CD4-positive, CD25-positive, alpha-beta regulatory T cell (primary cell): ENCODE results near the gene S100A1. TPM values are rescaled to one million over a fixed set of nuclear protein-coding genes. Genes with fewer than 3 reads are reported as not detected.

ENCODE experiments used
- ATAC-seq, 2 donors: fragments of 150-1000 bp; cut with Tn5 transposase; one replicate each; pipeline ENCODE4 v1.10.0; 2021; ENCODE audit warnings: low read depth in 2 of 2, moderate number of reproducible peaks in 2 of 2, moderate library complexity in 1 of 2
- DNase-seq, 3 donors: peaks; one replicate each; pipeline versions ENCODE4 v3.0.0 to v3.0.0-alpha.2; 2012 to 2022; ENCODE audit warnings: mixed read lengths in 1 of 3
- H3K27ac ChIP-seq: one replicate; pipeline ENCODE4 v1.7.0; 2013; ENCODE audit warnings: mild to moderate bottlenecking, low read length; ENCODE audit not compliant: insufficient read depth, poor library complexity, severe bottlenecking
- H3K27me3 ChIP-seq: one replicate; pipeline ENCODE4 v1.7.0; 2013; ENCODE audit warnings: low read length; ENCODE audit not compliant: control insufficient read depth, insufficient read depth
- H3K36me3 ChIP-seq: one replicate; pipeline ENCODE4 v1.7.0; 2013; ENCODE audit warnings: mild to moderate bottlenecking, low read length, moderate library complexity; ENCODE audit not compliant: control insufficient read depth, insufficient read depth
- H3K4me1 ChIP-seq: 2 replicates; pipeline ENCODE4 v1.7.0; 2013; ENCODE audit warnings: mild to moderate bottlenecking, low read length; ENCODE audit not compliant: insufficient read depth, control insufficient read depth, poor library complexity, severe bottlenecking
- H3K4me3 ChIP-seq: one replicate; pipeline ENCODE4 v1.7.0; 2013; ENCODE audit warnings: low read depth, mild to moderate bottlenecking, low read length, moderate library complexity
- H3K9me3 ChIP-seq, 2 experiments: 1 replicate in 1 of 2; 2 replicates in 1 of 2; pipeline ENCODE4 v1.7.0; 2013; ENCODE audit warnings: low read length in 2 of 2, mild to moderate bottlenecking in 1 of 2, moderate library complexity in 1 of 2; ENCODE audit not compliant: control insufficient read depth in 2 of 2
- H3K27ac Mint-ChIP-seq, 3 donors: one replicate each; pipeline ENCODE4 v1.8.0; 2020 to 2022; ENCODE audit warnings: mild to moderate bottlenecking in 3 of 3, mixed read lengths in 3 of 3, moderate library complexity in 2 of 3
- H3K27me3 Mint-ChIP-seq: one replicate; pipeline ENCODE4 v1.8.0; 2022; ENCODE audit warnings: mild to moderate bottlenecking, mixed read lengths
- H3K36me3 Mint-ChIP-seq: one replicate; pipeline ENCODE4 v1.8.0; 2020; ENCODE audit warnings: mixed read lengths
- H3K4me1 Mint-ChIP-seq, 4 donors: one replicate each; pipeline ENCODE4 v1.8.0; 2020 to 2022; ENCODE audit warnings: mixed read lengths in 4 of 4, mild to moderate bottlenecking in 1 of 4
- H3K4me3 Mint-ChIP-seq, 4 donors: one replicate each; pipeline ENCODE4 v1.8.0; 2020 to 2022; ENCODE audit warnings: mild to moderate bottlenecking in 4 of 4, mixed read lengths in 4 of 4, moderate library complexity in 3 of 4
- H3K9me3 Mint-ChIP-seq, 7 donors: one replicate each; pipeline ENCODE4 v1.8.0; 2020 to 2022; ENCODE audit warnings: mixed read lengths in 7 of 7, mild to moderate bottlenecking in 3 of 7, moderate library complexity in 2 of 7
- polyA plus RNA-seq, 4 donors: library from polyadenylated mRNA; unstranded; fragments of 300-500 nt; fragmentation: Illumina TruSeq; gene quantifications; one replicate each; pipeline ENCODE4 v1.2.3, GENCODE V29; 2021
- total RNA-seq: library from RNA; stranded (reverse); gene quantifications from one replicate; pipeline ENCODE4 v1.2.3, GENCODE V29; 2022

S100A1 gene
- total and polyA plus RNA-seq, 5 donors from 2014 or later = not detected

DNA sequence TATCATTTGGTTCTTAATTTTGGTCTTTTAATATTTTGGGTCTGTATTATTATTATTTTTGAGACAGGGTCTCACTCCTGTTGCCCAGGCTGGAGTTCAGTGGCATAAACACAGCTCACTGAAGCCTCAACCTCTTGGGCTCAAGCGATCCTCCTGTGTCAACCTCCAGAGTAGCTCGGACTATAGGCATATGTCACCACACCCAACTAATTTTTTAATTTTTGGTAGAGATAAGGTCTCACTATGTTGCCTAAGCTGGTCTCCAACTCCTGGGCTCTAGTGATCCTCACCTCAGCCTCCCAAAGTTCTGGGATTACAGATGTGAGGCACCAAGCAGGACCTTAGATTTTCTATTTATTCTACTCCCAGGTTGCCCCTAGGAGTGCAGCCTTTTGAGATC lies 45.3 kb downstream of the S100A1 start:
- peaks cover 3 to 33% (median 16%) of the 10 kb centered on the region in 4 donors for H3K4me1 Mint-ChIP-seq
- DNase-seq (no peak), ATAC-seq (no peak)
- H3K27ac ChIP-seq = no peak overlapping the region
- H3K9me3 ChIP-seq = no peaks in the 10 kb centered on the region
- peaks cover 9% of the 10 kb centered on the region for H3K36me3 ChIP-seq
- peaks cover 24% of the 10 kb centered on the region for H3K27me3 Mint-ChIP-seq
- H3K4me3 ChIP-seq = no peak overlapping the region
- peaks cover 0 to 3% (median 0%) of the 10 kb centered on the region in 7 donors for H3K9me3 Mint-ChIP-seq
- H3K27me3 ChIP-seq = peaks cover 10% of the 10 kb centered on the region
- no peak overlapping the region for H3K27ac Mint-ChIP-seq
- peaks cover 30% of the 10 kb centered on the region for H3K4me1 ChIP-seq
- H3K36me3 Mint-ChIP-seq = peaks cover 6% of the 10 kb centered on the region
- peak overlapping the region; percentile 31 to 80 (median 52) for H3K4me3 Mint-ChIP-seq

- DNase-seq = peak; percentile 20 to 65 (median 50)
- peaks cover 3 to 25% (median 9%) of the 10 kb centered on the region in 4 donors for H3K4me1 Mint-ChIP-seq
- peak overlapping the region; percentile 32 for H3K4me3 ChIP-seq
- H3K27ac ChIP-seq = no peak overlapping the region
- peak overlapping the region; percentile 69 to 85 (median 79) for H3K4me3 Mint-ChIP-seq
- no peaks in the 10 kb centered on the region for H3K9me3 ChIP-seq
- no peaks in the 10 kb centered on the region for H3K9me3 Mint-ChIP-seq
- no peak overlapping the region for H3K27ac Mint-ChIP-seq
- no peaks in the 10 kb centered on the region for H3K36me3 ChIP-seq
- H3K27me3 Mint-ChIP-seq = peaks cover 61% of the 10 kb centered on the region
- H3K4me1 ChIP-seq = peaks cover 29% of the 10 kb centered on the region
- peaks cover 21% of the 10 kb centered on the region for H3K27me3 ChIP-seq
- H3K36me3 Mint-ChIP-seq = no peaks in the 10 kb centered on the region
- ATAC-seq = peak; percentile 26 to 57
Measured at GRCh38 chr1:153677718-153678518, 49.7 kb downstream of the S100A1 start.

GRCh38 chr1:153678519-153679336 lies 50.5 kb downstream of the S100A1 start, which contains the start of gene NPR1:
TSS of gene NPR1 (plus strand) at chr1:153678688. CDS start at chr1:153679109, 421 bp downstream.
- Histone ChIP-seq H3K36me3 (no peaks in the 10 kb centered on the region), H3K9me3 (no peaks in the 10 kb centered on the region), H3K27ac (no peak within 1 kb of the TSS), H3K4me3 (peak within 1 kb of the TSS; percentile 32), H3K27me3 (peaks cover 21% of the 10 kb centered on the region), H3K4me1 (peaks cover 29% of the 10 kb centered on the region)
- H3K27ac Mint-ChIP-seq = peak within 1 kb of the TSS in 1 of 3 donors; percentile 55
- H3K4me3 Mint-ChIP-seq = peak within 1 kb of the TSS; percentile 73 to 90 (median 82)
- peak in 2 of 3 donors; percentile 31 to 41 for DNase-seq
- H3K36me3 Mint-ChIP-seq = no peaks in the 10 kb centered on the region
- ATAC-seq = peak; percentile 17 to 27
- H3K9me3 Mint-ChIP-seq = peaks cover 0 to 1% (median 0%) of the 10 kb centered on the region in 7 donors
- H3K27me3 Mint-ChIP-seq = peaks cover 60% of the 10 kb centered on the region
- peaks cover 3 to 25% (median 9%) of the 10 kb centered on the region in 4 donors for H3K4me1 Mint-ChIP-seq

DNA sequence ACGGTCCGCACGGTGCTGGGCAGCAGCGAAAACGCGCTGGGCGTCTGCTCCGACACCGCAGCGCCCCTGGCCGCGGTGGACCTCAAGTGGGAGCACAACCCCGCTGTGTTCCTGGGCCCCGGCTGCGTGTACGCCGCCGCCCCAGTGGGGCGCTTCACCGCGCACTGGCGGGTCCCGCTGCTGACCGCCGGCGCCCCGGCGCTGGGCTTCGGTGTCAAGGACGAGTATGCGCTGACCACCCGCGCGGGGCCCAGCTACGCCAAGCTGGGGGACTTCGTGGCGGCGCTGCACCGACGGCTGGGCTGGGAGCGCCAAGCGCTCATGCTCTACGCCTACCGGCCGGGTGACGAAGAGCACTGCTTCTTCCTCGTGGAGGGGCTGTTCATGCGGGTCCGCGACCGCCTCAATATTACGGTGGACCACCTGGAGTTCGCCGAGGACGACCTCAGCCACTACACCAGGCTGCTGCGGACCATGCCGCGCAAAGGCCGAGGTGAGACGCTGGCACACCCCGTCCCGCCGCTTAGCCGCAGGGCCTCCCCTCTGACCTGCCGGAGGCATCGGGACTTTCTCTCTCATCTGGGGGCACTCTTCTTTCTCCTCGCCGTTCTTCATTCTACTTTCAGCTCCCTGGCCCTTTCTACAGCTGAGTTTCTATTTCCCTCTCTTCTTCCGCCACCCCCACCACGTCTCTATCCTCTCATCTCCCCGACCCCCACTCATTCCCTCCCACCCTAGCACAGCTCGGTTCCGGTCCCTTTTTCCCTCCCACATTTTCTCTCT lies 51.3 kb downstream of the S100A1 start:
- Histone ChIP-seq H3K27ac (no peak overlapping the region), H3K36me3 (no peaks in the 10 kb centered on the region), H3K4me1 (peaks cover 29% of the 10 kb centered on the region), H3K9me3 (no peaks in the 10 kb centered on the region), H3K27me3 (peaks cover 24% of the 10 kb centered on the region), H3K4me3 (no peak overlapping the region)
- ATAC-seq = peak; percentile 52 to 61
- Mint-ChIP-seq H3K4me3 (peak overlapping the region; percentile 73 to 81 (median 76)), H3K4me1 (peaks cover 3 to 25% (median 9%) of the 10 kb centered on the region in 4 donors), H3K27me3 (peaks cover 64% of the 10 kb centered on the region), H3K9me3 (peaks cover 0 to 1% (median 0%) of the 10 kb centered on the region in 7 donors), H3K36me3 (no peaks in the 10 kb centered on the region), H3K27ac (no peak overlapping the region)
- DNase-seq = peak in 2 of 3 donors; percentile 28 to 33

DNA sequence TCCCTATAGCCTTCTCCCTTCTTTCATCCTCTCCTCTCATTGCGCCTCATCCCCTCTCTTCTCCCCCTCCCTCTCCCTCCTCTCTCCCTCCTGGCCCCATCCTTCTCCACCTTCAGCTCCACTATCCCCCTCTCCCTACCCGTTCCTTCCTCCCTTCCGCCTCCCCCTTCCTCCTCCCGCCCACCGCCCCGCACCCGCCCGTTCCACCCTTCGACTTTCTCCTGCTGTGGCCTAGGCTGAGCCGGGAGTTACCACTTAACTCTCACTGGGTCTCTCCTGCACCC lies 51.8 kb downstream of the S100A1 start:
- Histone ChIP-seq H3K36me3 (no peaks in the 10 kb centered on the region), H3K4me3 (no peak overlapping the region), H3K4me1 (peaks cover 29% of the 10 kb centered on the region), H3K27me3 (peaks cover 24% of the 10 kb centered on the region), H3K27ac (no peak overlapping the region), H3K9me3 (no peaks in the 10 kb centered on the region)
- DNase-seq (no peak), ATAC-seq (no peak)
- H3K4me1 Mint-ChIP-seq = peaks cover 3 to 25% (median 9%) of the 10 kb centered on the region in 4 donors
- peaks cover 67% of the 10 kb centered on the region for H3K27me3 Mint-ChIP-seq
- H3K27ac Mint-ChIP-seq = no peak overlapping the region
- H3K36me3 Mint-ChIP-seq = no peaks in the 10 kb centered on the region
- H3K4me3 Mint-ChIP-seq = peak overlapping the region; percentile 16 to 73 (median 64)
- H3K9me3 Mint-ChIP-seq = peaks cover 0 to 1% (median 0%) of the 10 kb centered on the region in 7 donors

Other genes starting within 250 kb of the S100A1 start
- gene S100A8, start 237.4 kb upstream of the S100A1 start, total RNA-seq = not detected
- 10 to 100 TPM in 1 of 4 donors, 1 to 10 TPM in 2, not detected in 1; 2.7 to 32.7 (median 7.8) TPM for gene S100A8, start 237.4 kb upstream of the S100A1 start, polyA plus RNA-seq
- gene S100A7A, start 211.9 kb upstream of the S100A1 start, total RNA-seq = not detected
- gene S100A7A, start 211.9 kb upstream of the S100A1 start, polyA plus RNA-seq = not detected
- not detected for gene S100A7, start 167.8 kb upstream of the S100A1 start, total RNA-seq
- gene S100A7, start 167.8 kb upstream of the S100A1 start, polyA plus RNA-seq = not detected
- gene S100A6, start 92.4 kb upstream of the S100A1 start, total RNA-seq = 304 TPM
- 1,000 to 10,000 TPM in 2 of 4 donors, 100 to 1,000 TPM in 2; 660 to 1,174 (median 946) TPM for gene S100A6, start 92.4 kb upstream of the S100A1 start, polyA plus RNA-seq
- 1.8 TPM for gene S100A5, start 87.5 kb upstream of the S100A1 start, total RNA-seq
- 1 to 10 TPM; 1.2 to 3.0 (median 1.7) TPM for gene S100A5, start 87.5 kb upstream of the S100A1 start, polyA plus RNA-seq
- gene S100A4, start 82.6 kb upstream of the S100A1 start, total RNA-seq = 928 TPM
- 1,000 to 10,000 TPM; 2,534 to 4,309 (median 3,364) TPM for gene S100A4, start 82.6 kb upstream of the S100A1 start, polyA plus RNA-seq
- not detected for gene S100A3, start 79.2 kb upstream of the S100A1 start, total RNA-seq
- not detected for gene S100A3, start 79.2 kb upstream of the S100A1 start, polyA plus RNA-seq
- gene S100A2, start 62.6 kb upstream of the S100A1 start, total RNA-seq = not detected
- gene S100A2, start 62.6 kb upstream of the S100A1 start, polyA plus RNA-seq = not detected
- not detected for gene S100A16, start 15.3 kb upstream of the S100A1 start, total RNA-seq
- gene S100A16, start 15.3 kb upstream of the S100A1 start, polyA plus RNA-seq = not detected
- gene S100A14, start 12.1 kb upstream of the S100A1 start, total RNA-seq = not detected
- gene S100A14, start 12.1 kb upstream of the S100A1 start, polyA plus RNA-seq = not detected
- 6.4 TPM for gene S100A13, start 929 bp upstream of the S100A1 start, total RNA-seq
- gene S100A13, start 929 bp upstream of the S100A1 start, polyA plus RNA-seq = 1 to 10 TPM in 2 of 4 donors, under 1 TPM in 2; 0.41 to 1.8 (median 1.3) TPM
- 85.1 TPM for gene CHTOP, start 5.6 kb downstream of the S100A1 start, total RNA-seq
- 10 to 100 TPM; 57.5 to 73.1 (median 65.8) TPM for gene CHTOP, start 5.6 kb downstream of the S100A1 start, polyA plus RNA-seq
- gene SNAPIN, start 30.3 kb downstream of the S100A1 start, total RNA-seq = 21.5 TPM
- gene SNAPIN, start 30.3 kb downstream of the S100A1 start, polyA plus RNA-seq = 100 to 1,000 TPM in 1 of 4 donors, 10 to 100 TPM in 3; 84.9 to 120 (median 93.7) TPM
- gene ILF2, start 42.6 kb downstream of the S100A1 start, total RNA-seq = 127 TPM
- 100 to 1,000 TPM; 133 to 162 (median 150) TPM for gene ILF2, start 42.6 kb downstream of the S100A1 start, polyA plus RNA-seq
- not detected for gene NPR1, start 50.3 kb downstream of the S100A1 start, total RNA-seq
- not detected for gene NPR1, start 50.3 kb downstream of the S100A1 start, polyA plus RNA-seq
- gene INTS3, start 99.6 kb downstream of the S100A1 start, total RNA-seq = 39.5 TPM
- 1 to 10 TPM; 6.9 to 9.4 (median 8.1) TPM for gene INTS3, start 99.6 kb downstream of the S100A1 start, polyA plus RNA-seq
- gene SLC27A3, start 147.0 kb downstream of the S100A1 start, total RNA-seq = 8.3 TPM
- 1 to 10 TPM; 5.4 to 8.3 (median 5.9) TPM for gene SLC27A3, start 147.0 kb downstream of the S100A1 start, polyA plus RNA-seq